Dermis microvascular lymphatic vessel endothelial cell (primary cell): ENCODE data around the gene VEGFA. TPM values are rescaled to one million over a fixed set of nuclear protein-coding genes. Genes with fewer than 3 reads are reported as not detected.

Experiments used
- DNase-seq, 2 donors: peaks; one replicate each; pipeline versions ENCODE4 v3.0.0 to v3.0.0-alpha.2; 2010; ENCODE audit warnings: low read depth in 2 of 2
- total RNA-seq: library from RNA; depleted of rRNA; stranded (reverse); fragments of >200 nt; gene quantifications from 2 replicates; pipeline ENCODE4 v1.2.1, GENCODE V29; 2014

Gene VEGFA
- total RNA-seq, 1 donor from 2014 or later, result 4.5 TPM

DNA sequence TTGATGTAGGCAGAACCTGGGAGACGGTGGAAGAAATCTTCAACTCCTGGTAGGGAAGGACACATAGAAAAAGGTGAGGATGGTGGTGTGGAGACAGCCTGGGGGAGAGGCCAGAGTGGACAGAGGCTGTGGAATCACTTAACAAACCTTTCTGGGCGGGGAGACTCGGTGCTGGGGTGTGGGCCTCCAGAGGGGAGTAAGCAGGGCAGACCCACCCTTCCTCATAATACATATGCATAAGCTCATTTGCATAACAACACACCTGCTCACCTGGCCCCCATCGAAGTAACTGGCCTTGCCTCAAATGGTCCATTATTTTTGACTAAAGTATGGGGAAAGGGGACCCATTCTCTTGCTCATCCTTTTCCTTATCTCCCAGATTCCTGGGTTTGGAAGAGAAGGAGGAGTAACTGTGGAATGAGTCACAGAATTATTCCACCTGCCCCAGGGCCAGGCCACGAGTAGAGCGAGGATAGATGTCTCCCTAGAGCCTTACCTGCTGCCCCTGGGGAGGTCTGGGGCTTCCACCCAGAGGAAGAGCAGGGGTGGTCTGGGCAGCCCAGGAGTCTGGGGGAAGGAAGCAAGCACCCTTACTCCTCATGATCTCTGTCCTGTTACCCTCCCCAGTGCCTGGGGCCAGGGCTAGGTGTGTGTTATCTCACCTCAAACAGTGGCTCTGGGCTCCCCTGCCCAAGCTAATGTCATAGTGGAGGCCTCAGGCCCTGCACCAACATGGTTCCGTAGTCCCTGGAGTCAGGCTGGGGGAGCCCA is 10.7 kb upstream of the VEGFA start:
- DNase-seq, result no peak

DNA sequence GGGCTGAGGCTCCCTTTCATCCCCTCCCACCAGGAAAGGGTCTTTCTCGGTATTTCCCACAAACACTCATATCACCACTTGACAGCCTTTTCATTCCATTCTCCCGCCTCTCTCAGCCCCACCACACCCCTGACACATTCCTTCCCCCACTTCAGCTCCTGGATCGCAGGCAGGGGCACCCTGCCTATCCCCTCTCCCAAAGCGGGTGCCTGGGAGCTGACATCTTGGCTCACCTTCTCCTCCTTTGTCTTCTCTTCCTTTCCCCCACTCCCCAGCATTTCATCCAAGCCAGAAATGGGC is 10.2 kb upstream of the VEGFA start:
- DNase-seq, result no peak

DNA sequence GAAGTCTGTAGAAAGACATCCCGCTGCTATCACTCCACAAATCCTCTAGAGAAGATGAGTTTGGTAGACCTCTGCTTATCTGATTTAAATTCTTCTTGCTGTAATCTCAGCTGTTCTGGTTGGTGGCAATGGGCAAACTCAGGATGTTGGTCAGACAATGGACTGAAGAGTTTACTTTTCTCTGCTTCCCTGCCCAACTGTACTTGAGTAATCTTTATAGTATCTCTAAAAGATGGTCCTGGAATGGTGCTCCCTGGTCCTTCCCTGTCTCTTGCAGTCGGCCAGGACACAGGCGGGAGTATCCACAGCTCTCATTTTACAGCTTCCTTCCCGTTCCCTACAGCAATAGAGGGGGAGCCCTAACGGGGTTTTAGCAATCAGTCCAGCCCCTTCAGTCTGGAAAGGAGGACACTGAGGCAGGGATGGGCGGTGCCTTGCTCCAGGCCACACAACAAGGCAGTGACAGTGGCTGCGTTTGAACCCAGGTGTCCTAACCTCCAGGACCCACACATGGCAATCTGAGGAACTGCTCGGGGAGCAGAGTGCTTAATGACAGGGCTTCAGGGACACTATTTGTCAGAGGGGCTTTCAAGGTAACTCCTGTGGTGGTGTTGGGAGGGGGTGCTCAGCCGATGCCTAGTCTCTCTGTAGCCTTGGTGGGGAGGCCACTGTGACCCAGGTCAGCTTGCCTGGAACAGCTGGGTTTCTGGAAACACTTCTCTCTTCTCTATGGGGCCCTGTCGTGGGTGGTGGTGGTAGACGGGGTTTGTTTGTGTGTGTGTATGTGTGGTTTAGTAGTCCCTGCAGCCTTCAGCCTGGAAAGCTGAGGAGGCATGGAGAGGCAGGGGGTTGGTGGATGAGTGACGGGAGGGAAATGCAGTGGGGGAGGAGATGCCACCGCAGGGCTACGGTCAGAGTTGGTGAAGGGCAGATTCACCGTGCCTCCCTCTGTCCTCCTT is 9.5 kb upstream of the VEGFA start:
- DNase-seq, result no peak

- DNase-seq, result no peak
These were observed 8.2 kb upstream of the VEGFA start for GRCh38 chr6:43761666-43762409.

- no peak for DNase-seq
These were observed 7.6 kb upstream of the VEGFA start for GRCh38 chr6:43762410-43762768.

DNA sequence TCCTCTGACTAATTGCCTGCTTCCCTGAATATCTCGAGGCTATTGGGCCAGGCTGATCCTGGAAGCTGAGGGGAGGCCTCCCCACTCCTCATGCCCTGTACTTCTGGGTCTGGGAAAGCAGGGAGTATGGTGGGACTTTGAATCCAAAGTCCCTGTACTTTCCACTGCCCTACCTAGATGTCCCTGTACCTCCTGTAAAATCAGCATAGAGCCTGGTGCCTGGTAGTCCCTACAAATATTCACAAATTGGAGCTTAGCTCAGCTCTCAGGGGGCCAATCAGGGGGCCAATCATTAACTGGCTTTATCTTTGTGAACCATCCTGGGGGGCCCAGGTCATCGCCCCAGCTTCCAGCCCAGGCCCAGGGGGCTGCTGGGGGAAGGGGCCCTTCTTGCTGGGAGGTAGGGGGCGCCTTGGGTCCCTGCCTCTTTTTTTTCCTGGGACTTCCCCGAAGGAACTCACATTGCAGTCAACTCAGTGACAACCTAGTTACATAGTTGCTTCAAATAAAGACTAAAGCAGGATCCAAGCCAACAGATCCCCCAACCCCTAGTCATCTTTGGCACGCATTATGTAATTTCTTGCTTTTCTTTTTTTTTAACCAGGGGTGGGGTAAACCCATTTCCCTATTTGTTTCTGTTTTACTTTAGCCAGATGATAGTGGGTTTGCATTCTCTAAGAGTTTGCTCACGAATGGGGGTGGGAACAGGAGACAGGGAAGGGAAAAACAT is 6.9 kb upstream of the VEGFA start:
- no peak for DNase-seq

- no peak for DNase-seq
These were observed 6.0 kb upstream of the VEGFA start for GRCh38 chr6:43763812-43764522.

DNA sequence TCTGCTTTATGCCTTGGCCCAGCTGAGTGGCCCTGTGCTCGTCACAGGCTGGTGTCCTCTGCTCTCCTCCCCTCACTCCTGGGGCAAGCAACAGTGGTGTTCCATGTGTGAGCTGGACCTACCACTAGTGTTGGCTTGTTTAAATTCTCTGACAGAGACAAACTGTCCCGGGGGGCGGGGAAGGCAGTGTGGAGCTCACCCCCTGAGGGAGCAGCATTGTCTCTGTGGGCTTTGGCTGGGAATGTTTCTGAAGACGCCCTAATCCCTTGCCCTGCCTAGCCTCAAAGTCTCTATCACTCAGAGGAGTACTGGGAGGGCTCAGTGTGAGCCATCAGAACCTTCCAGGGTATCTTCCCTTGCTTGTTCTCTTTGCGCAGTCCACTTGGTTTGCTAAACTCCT is 5.2 kb upstream of the VEGFA start:
- DNase-seq, result no peak

- no peak for DNase-seq
These were observed 4.1 kb upstream of the VEGFA start for GRCh38 chr6:43765776-43766499.

GRCh38 chr6:43766500-43766853 is 3.5 kb upstream of the VEGFA start:
- no peak for DNase-seq

- DNase-seq, result no peak
These were observed 3.0 kb upstream of the VEGFA start for GRCh38 chr6:43766964-43767461.

DNA sequence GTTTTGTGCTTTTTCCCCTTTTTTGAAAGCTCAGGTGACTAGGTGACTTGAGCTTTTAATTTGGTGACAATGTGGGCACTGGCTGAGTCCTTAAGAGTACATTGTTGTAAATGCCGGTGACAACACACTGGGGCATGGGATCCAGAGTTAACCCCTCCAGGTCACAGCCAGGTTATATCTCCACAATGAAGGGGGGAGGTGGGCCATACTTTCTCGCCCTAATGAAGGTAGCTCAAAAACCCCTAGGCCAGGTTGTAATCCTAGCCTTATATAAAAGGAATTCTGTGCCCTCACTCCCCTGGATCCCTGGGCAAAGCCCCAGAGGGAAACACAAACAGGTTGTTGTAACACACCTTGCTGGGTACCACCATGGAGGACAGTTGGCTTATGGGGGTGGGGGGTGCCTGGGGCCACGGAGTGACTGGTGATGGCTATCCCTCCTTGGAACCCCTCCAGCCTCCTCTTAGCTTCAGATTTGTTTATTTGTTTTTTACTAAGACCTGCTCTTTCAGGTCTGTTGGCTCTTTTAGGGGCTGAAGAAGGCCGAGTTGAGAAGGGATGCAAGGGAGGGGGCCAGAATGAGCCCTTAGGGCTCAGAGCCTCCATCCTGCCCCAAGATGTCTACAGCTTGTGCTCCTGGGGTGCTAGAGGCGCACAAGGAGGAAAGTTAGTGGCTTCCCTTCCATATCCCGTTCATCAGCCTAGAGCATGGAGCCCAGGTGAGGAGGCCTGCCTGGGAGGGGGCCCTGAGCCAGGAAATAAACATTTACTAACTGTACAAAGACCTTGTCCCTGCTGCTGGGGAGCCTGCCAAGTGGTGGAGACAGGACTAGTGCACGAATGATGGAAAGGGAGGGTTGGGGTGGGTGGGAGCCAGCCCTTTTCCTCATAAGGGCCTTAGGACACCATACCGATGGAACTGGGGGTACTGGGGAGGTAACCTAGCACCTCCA is 2.2 kb upstream of the VEGFA start:
- DNase-seq, result no peak

GRCh38 chr6:43768506-43768860 is 1.5 kb upstream of the VEGFA start:
- DNase-seq, result no peak

- DNase-seq, result no peak
These were observed 957 bp upstream of the VEGFA start for GRCh38 chr6:43768983-43769525.

DNA sequence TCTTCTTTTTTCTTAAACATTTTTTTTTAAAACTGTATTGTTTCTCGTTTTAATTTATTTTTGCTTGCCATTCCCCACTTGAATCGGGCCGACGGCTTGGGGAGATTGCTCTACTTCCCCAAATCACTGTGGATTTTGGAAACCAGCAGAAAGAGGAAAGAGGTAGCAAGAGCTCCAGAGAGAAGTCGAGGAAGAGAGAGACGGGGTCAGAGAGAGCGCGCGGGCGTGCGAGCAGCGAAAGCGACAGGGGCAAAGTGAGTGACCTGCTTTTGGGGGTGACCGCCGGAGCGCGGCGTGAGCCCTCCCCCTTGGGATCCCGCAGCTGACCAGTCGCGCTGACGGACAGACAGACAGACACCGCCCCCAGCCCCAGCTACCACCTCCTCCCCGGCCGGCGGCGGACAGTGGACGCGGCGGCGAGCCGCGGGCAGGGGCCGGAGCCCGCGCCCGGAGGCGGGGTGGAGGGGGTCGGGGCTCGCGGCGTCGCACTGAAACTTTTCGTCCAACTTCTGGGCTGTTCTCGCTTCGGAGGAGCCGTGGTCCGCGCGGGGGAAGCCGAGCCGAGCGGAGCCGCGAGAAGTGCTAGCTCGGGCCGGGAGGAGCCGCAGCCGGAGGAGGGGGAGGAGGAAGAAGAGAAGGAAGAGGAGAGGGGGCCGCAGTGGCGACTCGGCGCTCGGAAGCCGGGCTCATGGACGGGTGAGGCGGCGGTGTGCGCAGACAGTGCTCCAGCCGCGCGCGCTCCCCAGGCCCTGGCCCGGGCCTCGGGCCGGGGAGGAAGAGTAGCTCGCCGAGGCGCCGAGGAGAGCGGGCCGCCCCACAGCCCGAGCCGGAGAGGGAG is 580 bp downstream of the VEGFA start:
- DNase-seq, result peak in 1 of 2 donors; percentile 77

DNA sequence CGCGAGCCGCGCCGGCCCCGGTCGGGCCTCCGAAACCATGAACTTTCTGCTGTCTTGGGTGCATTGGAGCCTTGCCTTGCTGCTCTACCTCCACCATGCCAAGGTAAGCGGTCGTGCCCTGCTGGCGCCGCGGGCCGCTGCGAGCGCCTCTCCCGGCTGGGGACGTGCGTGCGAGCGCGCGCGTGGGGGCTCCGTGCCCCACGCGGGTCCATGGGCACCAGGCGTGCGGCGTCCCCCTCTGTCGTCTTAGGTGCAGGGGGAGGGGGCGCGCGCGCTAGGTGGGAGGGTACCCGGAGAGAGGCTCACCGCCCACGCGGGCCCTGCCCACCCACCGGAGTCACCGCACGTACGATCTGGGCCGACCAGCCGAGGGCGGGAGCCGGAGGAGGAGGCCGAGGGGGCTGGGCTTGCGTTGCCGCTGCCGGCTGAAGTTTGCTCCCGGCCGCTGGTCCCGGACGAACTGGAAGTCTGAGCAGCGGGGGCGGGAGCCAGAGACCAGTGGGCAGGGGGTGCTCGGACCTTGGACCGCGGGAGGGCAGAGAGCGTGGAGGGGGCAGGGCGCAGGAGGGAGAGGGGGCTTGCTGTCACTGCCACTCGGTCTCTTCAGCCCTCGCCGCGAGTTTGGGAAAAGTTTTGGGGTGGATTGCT is 1.3 kb downstream of the VEGFA start:
- DNase-seq, result peak in 1 of 2 donors; percentile 75
